SK-N-MC (cell line): ENCODE data around the gene NIT2.

Experiments
- EZH2 ChIP-seq: fragments of 200-600 bp; sonication (generic); IDR thresholded peaks from one replicate; pipeline ENCODE4 v1.6.1; 2017; ENCODE audit warnings: antibody characterized with exemption
- FOXP2 ChIP-seq: optimal IDR thresholded peaks from 2 replicates; pipeline ENCODE3; 2011; ENCODE audit warnings: mild to moderate bottlenecking, moderate library complexity; ENCODE audit not compliant: insufficient read depth; ENCODE audit errors: extremely low read length, control extremely low read depth
- POLR2AphosphoS5 ChIP-seq: IDR thresholded peaks from 2 replicates; pipeline ENCODE4 v1.6.1; 2012; ENCODE audit warnings: mild to moderate bottlenecking, low read depth, low read length, borderline replicate concordance

DNA sequence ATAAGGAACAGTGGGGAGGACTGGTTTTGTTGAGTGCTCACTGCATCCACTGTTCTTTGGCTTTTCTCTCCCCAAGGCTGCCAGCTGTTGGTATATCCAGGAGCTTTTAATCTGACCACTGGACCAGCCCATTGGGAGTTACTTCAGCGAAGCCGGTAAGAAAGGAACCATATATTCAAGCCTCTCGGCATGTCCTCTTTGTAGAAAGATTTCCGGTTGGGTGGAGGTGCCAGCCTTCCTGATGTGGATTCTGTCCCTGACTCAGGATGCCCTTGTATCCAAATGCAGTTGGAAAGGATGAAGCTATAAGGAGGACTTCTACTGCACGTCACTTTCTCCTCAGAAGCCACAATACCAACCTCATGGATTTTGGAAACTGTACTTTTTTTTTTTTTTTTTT is 14.2 kb downstream of the NIT2 start:
- TF ChIP-seq POLR2AphosphoS5 (no peak), EZH2 (no peak), FOXP2 (no peak)
